ENCODE data around the gene MAOB. TPM values are rescaled to one million over a fixed set of nuclear protein-coding genes. Genes with fewer than 3 reads are reported as not detected.

The MAOB gene
- total and polyA plus RNA-seq, 2 donors (not counting 1 experiment from before 2014, with no cell fraction given) = 3.8 to 4.6 TPM

GRCh38 chrX:43804021-43804420 is 78.2 kb downstream of the MAOB start:
- H3K9me3 ChIP-seq (ENCODE audit: control insufficient read depth, insufficient read depth, low read depth, low read length) = no peaks in the 10 kb centered on the region
- no peak for DNase-seq (ENCODE audit: low read depth in 2 of 2)
- no peaks in the 10 kb centered on the region for H3K36me3 ChIP-seq (ENCODE audit: control insufficient read depth, insufficient read depth, low read length)
- no peaks in the 10 kb centered on the region for H3K27me3 ChIP-seq (ENCODE audit: control insufficient read depth, insufficient read depth, low read length)
- H4K20me1 ChIP-seq (ENCODE audit: control insufficient read depth, extremely low read depth, insufficient read depth, low read length) = no peaks in the 10 kb centered on the region
- H3K4me2 ChIP-seq (ENCODE audit: extremely low read depth, insufficient read depth, low read length) = no peak overlapping the region
- no peak overlapping the region for H3K4me3 ChIP-seq (replicated peaks in 1 of 4; ENCODE audit: control extremely low read depth in 1 of 4, insufficient read depth in 1 of 4, low read depth in 3 of 4, low read length in 4 of 4)
- H3K9ac ChIP-seq (ENCODE audit: insufficient read depth, low read length) = no peak overlapping the region
- H2AFZ ChIP-seq (ENCODE audit: low read length) = no peak overlapping the region
- H3K4me1 ChIP-seq (ENCODE audit: control insufficient read depth, extremely low read depth, insufficient read depth, low read length) = no peaks in the 10 kb centered on the region
- no peaks in the 10 kb centered on the region for H3K79me2 ChIP-seq (ENCODE audit: control insufficient read depth, insufficient read depth, low read length)
- no peak overlapping the region for H3K27ac ChIP-seq (ENCODE audit: insufficient read depth, low read length)
- TF ChIP-seq CTCF (conservative IDR thresholded peaks at IDR 0.05 in 1 of 2, IDR thresholded peaks at IDR 0.05 in 1 of 2; ENCODE audit: low read depth in 1 of 2, low read length in 2 of 2) = no peak
- TF ChIP-seq EZH2 (IDR thresholded peaks at IDR 0.05; ENCODE audit: low read length, missing control alignments) = no peak

- no peak overlapping the region for H2AFZ ChIP-seq (ENCODE audit: low read length)
- no peaks in the 10 kb centered on the region for H3K36me3 ChIP-seq (ENCODE audit: control insufficient read depth, insufficient read depth, low read length)
- DNase-seq (ENCODE audit: low read depth in 2 of 2) = no peak
- H4K20me1 ChIP-seq (ENCODE audit: control insufficient read depth, extremely low read depth, insufficient read depth, low read length) = no peaks in the 10 kb centered on the region
- H3K79me2 ChIP-seq (ENCODE audit: control insufficient read depth, insufficient read depth, low read length) = no peaks in the 10 kb centered on the region
- no peaks in the 10 kb centered on the region for H3K27me3 ChIP-seq (ENCODE audit: control insufficient read depth, insufficient read depth, low read length)
- H3K4me1 ChIP-seq (ENCODE audit: control insufficient read depth, extremely low read depth, insufficient read depth, low read length) = no peaks in the 10 kb centered on the region
- no peaks in the 10 kb centered on the region for H3K9me3 ChIP-seq (ENCODE audit: control insufficient read depth, insufficient read depth, low read depth, low read length)
- no peak overlapping the region for H3K27ac ChIP-seq (ENCODE audit: insufficient read depth, low read length)
- no peak overlapping the region for H3K9ac ChIP-seq (ENCODE audit: insufficient read depth, low read length)
- TF ChIP-seq CTCF (conservative IDR thresholded peaks at IDR 0.05 in 1 of 2, IDR thresholded peaks at IDR 0.05 in 1 of 2; ENCODE audit: low read depth in 1 of 2, low read length in 2 of 2) = no peak
- TF ChIP-seq EZH2 (IDR thresholded peaks at IDR 0.05; ENCODE audit: low read length, missing control alignments) = no peak
- no peak overlapping the region for H3K4me3 ChIP-seq (replicated peaks in 1 of 4; ENCODE audit: control extremely low read depth in 1 of 4, insufficient read depth in 1 of 4, low read depth in 3 of 4, low read length in 4 of 4)
- H3K4me2 ChIP-seq (ENCODE audit: extremely low read depth, insufficient read depth, low read length) = no peak overlapping the region
These were observed 96.2 kb downstream of the MAOB start for GRCh38 chrX:43785930-43786591.

- H3K36me3 ChIP-seq (ENCODE audit: control insufficient read depth, insufficient read depth, low read length) = no peaks in the 10 kb centered on the region
- H3K4me2 ChIP-seq (ENCODE audit: extremely low read depth, insufficient read depth, low read length) = no peak overlapping the region
These were observed 124.2 kb downstream of the MAOB start for GRCh38 chrX:43758044-43758443.

More at GRCh38 chrX:43758044-43758443, 124.2 kb downstream of the MAOB start:
- Histone ChIP-seq H2AFZ (ENCODE audit: low read length) (no peak overlapping the region), H3K4me3 (replicated peaks in 1 of 4; ENCODE audit: control extremely low read depth in 1 of 4, insufficient read depth in 1 of 4, low read depth in 3 of 4, low read length in 4 of 4) (no peak overlapping the region), H3K27me3 (ENCODE audit: control insufficient read depth, insufficient read depth, low read length) (no peaks in the 10 kb centered on the region), H3K4me1 (ENCODE audit: control insufficient read depth, extremely low read depth, insufficient read depth, low read length) (no peaks in the 10 kb centered on the region), H3K9ac (ENCODE audit: insufficient read depth, low read length) (no peak overlapping the region), H3K79me2 (ENCODE audit: control insufficient read depth, insufficient read depth, low read length) (no peaks in the 10 kb centered on the region), H3K27ac (ENCODE audit: insufficient read depth, low read length) (no peak overlapping the region), H4K20me1 (ENCODE audit: control insufficient read depth, extremely low read depth, insufficient read depth, low read length) (no peaks in the 10 kb centered on the region), H3K9me3 (ENCODE audit: control insufficient read depth, insufficient read depth, low read depth, low read length) (no peaks in the 10 kb centered on the region)
- TF ChIP-seq EZH2 (IDR thresholded peaks at IDR 0.05; ENCODE audit: low read length, missing control alignments) = no peak
- TF ChIP-seq CTCF (conservative IDR thresholded peaks at IDR 0.05 in 1 of 2, IDR thresholded peaks at IDR 0.05 in 1 of 2; ENCODE audit: low read depth in 1 of 2, low read length in 2 of 2) = no peak
- no peak for DNase-seq (ENCODE audit: low read depth in 2 of 2)

Measured in fibroblast of lung (primary cell).